Right lobe of liver (tissue), 6 donors: ENCODE measurements around the gene KCNMA1. TPM values are rescaled to one million over a fixed set of nuclear protein-coding genes. Genes with fewer than 3 reads are reported as not detected.

Experiments used
- ATAC-seq, 4 donors: fragments of 200-7000 bp; cut with Tn5 transposase; one replicate each; pipeline ENCODE4 v1.9.1; 2020; ENCODE audit warnings: mild to moderate bottlenecking in 4 of 4, moderate library complexity in 4 of 4
- DNase-seq, 3 donors: peaks; one replicate each; pipeline ENCODE4 v3.0.0-alpha.2; 2020
- H3K27ac ChIP-seq, 3 donors: fragments of 200-600 bp; one replicate each; pipeline ENCODE4 v1.8.0; 2022
- H3K27me3 ChIP-seq, 2 donors: fragments of 200-600 bp; one replicate each; pipeline ENCODE4 v1.8.0; 2022
- H3K36me3 ChIP-seq, 4 donors: fragments of 200-600 bp; sonication (generic) in 1 of 4; one replicate each; pipeline versions ENCODE4 v1.5.1 to v1.8.0; 2017 to 2022; ENCODE audit warnings: control low read depth in 1 of 4
- H3K4me1 ChIP-seq, 4 donors: fragments of 200-600 bp; sonication (generic) in 1 of 4; one replicate each; pipeline versions ENCODE4 v1.5.1 to v1.8.0; 2017 to 2022; ENCODE audit warnings: control low read depth in 1 of 4
- H3K4me3 ChIP-seq, 3 donors: fragments of 200-600 bp; one replicate each; pipeline ENCODE4 v1.8.0; 2022
- H3K9me3 ChIP-seq, 4 donors: fragments of 200-600 bp; sonication (generic) in 1 of 4; one replicate each; pipeline versions ENCODE4 v1.5.1 to v1.8.0; 2017 to 2022; ENCODE audit warnings: control low read depth in 1 of 4
- CTCF ChIP-seq, 4 donors: fragments of 200-600 bp in 3 of 4; fragments of 450-650 bp in 1 of 4; IDR thresholded peaks; one replicate each; pipeline versions ENCODE4 v1.5.1 to v1.8.0; 2016 to 2022; ENCODE audit warnings: antibody characterized with exemption in 4 of 4, mild to moderate bottlenecking in 2 of 4
- POLR2A ChIP-seq: fragments of 450-650 bp; IDR thresholded peaks from one replicate; pipeline ENCODE4 v1.6.1; 2017; ENCODE audit warnings: antibody characterized with exemption, mild to moderate bottlenecking
- WGBS: methylation state at CpG from one replicate; pipeline ENCODE4 v1.1.6; 2018; ENCODE audit warnings: low coverage, low lambda C conversion rate; ENCODE audit not compliant: insufficient coverage; ENCODE audit errors: missing lambda C conversion rate; 5-methylcytosine and 5-hydroxymethylcytosine counted together
- intact Hi-C, 2 donors: fragments of 100-400 bp; cut with DNase I; formaldehyde crosslinking; loops; one replicate each; pipeline versions ENCODE4 v1.11.2 to v1.14.1; 2022
- total RNA-seq, 6 experiments: library from RNA; depleted of rRNA in 2 of 6; stranded (reverse); fragments of >200 nt in 2 of 6; fragmentation: NEBNext Ultra II Directional in 3 of 6; extraction: Animal tissue kit (Norgen Biotek cat#: 25700) in 3 of 6; gene quantifications; one replicate each; pipeline versions ENCODE4 v1.1.0 to v1.2.4, GENCODE V29; 2016 to 2023
- donor health status: DM: no; HTN: yes; CAD: no.
- donor health status: DM: no; HTN: no; CAD: no.
- donor health status: DM: no; HTN: no; CAD: no.
- donor health status: DM: no; HTN: yes; CAD: no.
- donor health status: DM: no; HTN: yes; CAD: no.

Gene KCNMA1
- total RNA-seq, 6 experiments from 2014 or later: 5.7 to 48.0 (median 15.1) TPM

- Histone ChIP-seq H3K9me3 (no peaks in the 10 kb centered on the region), H3K27ac (no peak overlapping the region), H3K4me1 (no peaks in the 10 kb centered on the region), H3K4me3 (no peak overlapping the region), H3K36me3 (no peaks in the 10 kb centered on the region), H3K27me3 (no peaks in the 10 kb centered on the region)
- TF ChIP-seq CTCF (IDR thresholded peaks at IDR 0.05) (no peak), POLR2A (no peak)
- ATAC-seq (peak in 1 of 4 donors; percentile 26), DNase-seq (no peak)
- intact Hi-C loops: no loop called here
- WGBS: 75% methylated on average over 8 of the region's 9 CpGs
Measured at GRCh38 chr10:77157248-77158019, 480.2 kb downstream of the KCNMA1 start.

GRCh38 chr10:77156406-77156879, 481.2 kb downstream of the KCNMA1 start:
- Histone ChIP-seq H3K36me3 (no peaks in the 10 kb centered on the region), H3K4me3 (no peak overlapping the region), H3K9me3 (no peaks in the 10 kb centered on the region), H3K27me3 (no peaks in the 10 kb centered on the region), H3K27ac (no peak overlapping the region), H3K4me1 (no peaks in the 10 kb centered on the region)
- TF ChIP-seq CTCF (IDR thresholded peaks at IDR 0.05): no peak
- no peak for TF ChIP-seq POLR2A
- intact Hi-C loops: no loop called here
- no peak for DNase-seq
- 48% methylated on average over 5 of the region's 5 CpGs for WGBS
- ATAC-seq: peak in 2 of 4 donors; percentile 27 to 43

DNA sequence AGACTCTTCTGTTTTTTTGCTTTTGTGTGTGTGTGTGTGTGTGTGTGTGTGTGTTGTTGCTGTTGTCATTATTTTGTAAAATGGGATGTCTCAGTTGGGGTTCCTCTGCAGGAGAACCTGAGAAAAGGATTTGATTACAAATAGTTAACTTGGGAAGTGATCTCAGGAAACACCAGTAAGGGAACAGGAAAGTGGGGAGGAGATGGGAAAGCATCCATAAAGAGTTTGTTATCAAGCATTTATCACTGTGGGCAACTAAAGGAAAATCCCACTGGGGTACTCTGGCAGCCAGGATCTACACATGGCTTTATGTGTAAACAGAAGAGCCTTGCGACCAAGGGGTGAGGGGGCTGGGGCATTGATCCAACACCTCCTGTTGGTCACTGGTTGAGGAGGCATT, 485.4 kb downstream of the KCNMA1 start:
- Histone ChIP-seq H3K9me3 (no peaks in the 10 kb centered on the region), H3K27me3 (no peaks in the 10 kb centered on the region), H3K4me3 (no peak overlapping the region), H3K36me3 (no peaks in the 10 kb centered on the region), H3K27ac (no peak overlapping the region), H3K4me1 (no peaks in the 10 kb centered on the region)
- no CpG with 5 or more reads among the region's 1 CpG for WGBS
- intact Hi-C loops: no loop called here
- no peak for TF ChIP-seq CTCF (IDR thresholded peaks at IDR 0.05)
- TF ChIP-seq POLR2A: no peak
- no peak for DNase-seq
- no peak for ATAC-seq

DNA sequence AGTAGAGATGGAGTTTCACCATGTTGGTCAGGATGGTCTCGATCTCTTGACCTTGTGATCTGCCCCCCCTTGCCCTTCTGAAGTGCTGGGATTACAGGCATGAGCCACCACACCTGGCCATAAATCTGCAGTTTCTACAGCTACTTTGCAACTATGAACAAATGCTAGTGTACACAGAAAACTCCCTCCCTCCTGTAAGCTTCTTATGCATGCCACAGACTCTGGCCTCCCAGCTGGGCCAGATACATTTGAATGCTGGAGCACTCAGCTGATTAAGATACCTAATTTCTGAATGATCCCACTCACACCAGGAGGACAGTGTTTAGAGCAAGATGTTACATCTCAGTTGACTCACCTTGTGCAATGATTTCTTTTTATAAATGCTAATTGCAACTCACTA, 486.2 kb downstream of the KCNMA1 start:
- no peaks in the 10 kb centered on the region for H3K27me3 ChIP-seq
- no peak for DNase-seq
- H3K4me3 ChIP-seq: no peak overlapping the region
- TF ChIP-seq CTCF (IDR thresholded peaks at IDR 0.05) (no peak), POLR2A (no peak)
- no peaks in the 10 kb centered on the region for H3K9me3 ChIP-seq
- 80% methylated on average over 1 of the region's 1 CpG for WGBS
- no peak for ATAC-seq
- intact Hi-C loops: no loop called here
- no peak overlapping the region for H3K27ac ChIP-seq
- H3K4me1 ChIP-seq: no peaks in the 10 kb centered on the region
- no peaks in the 10 kb centered on the region for H3K36me3 ChIP-seq
